ENCODE results near the gene CYP2A6.
"Not testable (repeated sequence)": the region's sequence is repeated elsewhere in the genome, so short reads cannot be mapped to it uniquely, and the experiment has no call there.

CYP2A6 gene

GRCh38 chr19:40893112-40893511 lies 42.9 kb upstream of the CYP2A6 start:
- no peak overlapping the region for H3K27ac ChIP-seq (ENCODE audit: low read depth, low read length, poor library complexity, severe bottlenecking)
- no peaks in the 10 kb centered on the region for H3K9me3 ChIP-seq (ENCODE audit: low read length)
- no peaks in the 10 kb centered on the region for H3K4me1 ChIP-seq (ENCODE audit: insufficient read depth, low read length, severe bottlenecking)
- H3K4me2 ChIP-seq (ENCODE audit: low read length) = no peak overlapping the region
- H3K9ac ChIP-seq (ENCODE audit: low read length) = no peak overlapping the region
- TF ChIP-seq, protein P1, sequence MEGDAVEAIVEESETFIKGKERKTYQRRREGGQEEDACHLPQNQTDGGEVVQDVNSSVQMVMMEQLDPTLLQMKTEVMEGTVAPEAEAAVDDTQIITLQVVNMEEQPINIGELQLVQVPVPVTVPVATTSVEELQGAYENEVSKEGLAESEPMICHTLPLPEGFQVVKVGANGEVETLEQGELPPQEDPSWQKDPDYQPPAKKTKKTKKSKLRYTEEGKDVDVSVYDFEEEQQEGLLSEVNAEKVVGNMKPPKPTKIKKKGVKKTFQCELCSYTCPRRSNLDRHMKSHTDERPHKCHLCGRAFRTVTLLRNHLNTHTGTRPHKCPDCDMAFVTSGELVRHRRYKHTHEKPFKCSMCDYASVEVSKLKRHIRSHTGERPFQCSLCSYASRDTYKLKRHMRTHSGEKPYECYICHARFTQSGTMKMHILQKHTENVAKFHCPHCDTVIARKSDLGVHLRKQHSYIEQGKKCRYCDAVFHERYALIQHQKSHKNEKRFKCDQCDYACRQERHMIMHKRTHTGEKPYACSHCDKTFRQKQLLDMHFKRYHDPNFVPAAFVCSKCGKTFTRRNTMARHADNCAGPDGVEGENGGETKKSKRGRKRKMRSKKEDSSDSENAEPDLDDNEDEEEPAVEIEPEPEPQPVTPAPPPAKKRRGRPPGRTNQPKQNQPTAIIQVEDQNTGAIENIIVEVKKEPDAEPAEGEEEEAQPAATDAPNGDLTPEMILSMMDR (IDR thresholded peaks at IDR 0.05; ENCODE audit: low read length) = no peak
- TF ChIP-seq EZH2 (IDR thresholded peaks at IDR 0.05; ENCODE audit: borderline replicate concordance, low read length) = no peak
- H3K9me2 ChIP-seq (ENCODE audit: low read depth, low read length) = no peaks in the 10 kb centered on the region
- H3K36me3 ChIP-seq (ENCODE audit: insufficient read depth, low read length) = no peaks in the 10 kb centered on the region
- no peaks in the 10 kb centered on the region for H3K27me3 ChIP-seq (ENCODE audit: insufficient read depth, low read length)
- no peak overlapping the region for H3K4me3 ChIP-seq (ENCODE audit: low read depth, low read length, poor library complexity, severe bottlenecking)
- H2AFZ ChIP-seq (ENCODE audit: low read length) = no peak overlapping the region
- no peaks in the 10 kb centered on the region for H3K79me2 ChIP-seq (ENCODE audit: insufficient read depth, low read length)
- no peaks in the 10 kb centered on the region for H4K20me1 ChIP-seq (ENCODE audit: insufficient read depth, low read length)
- H3F3A ChIP-seq (ENCODE audit: insufficient read depth, low read length) = no peaks in the 10 kb centered on the region

DNA sequence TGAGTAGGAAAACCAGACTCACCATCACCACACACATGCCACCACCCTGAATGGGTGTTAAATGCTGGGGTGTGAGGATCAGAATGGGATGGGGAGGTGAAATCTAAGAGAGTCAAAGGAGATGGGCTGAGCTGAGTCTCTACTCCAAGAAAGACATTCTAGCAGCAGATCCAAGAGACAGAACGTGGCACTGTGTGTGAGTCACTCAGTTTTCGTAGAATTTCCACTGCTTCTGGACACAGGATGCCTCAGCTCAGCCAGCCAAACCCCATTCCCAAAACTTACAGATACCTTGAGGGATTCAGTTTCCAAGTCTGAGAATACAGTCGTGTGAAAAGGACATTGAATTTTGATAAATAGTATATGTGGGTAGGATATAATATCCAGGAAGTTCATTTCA lies 39.1 kb upstream of the CYP2A6 start:
- TF ChIP-seq, protein P1 (IDR thresholded peaks at IDR 0.05; ENCODE audit: low read length) = no peak
- no peak for TF ChIP-seq EZH2 (IDR thresholded peaks at IDR 0.05; ENCODE audit: borderline replicate concordance, low read length)
- no peaks in the 10 kb centered on the region for H3K4me1 ChIP-seq (ENCODE audit: insufficient read depth, low read length, severe bottlenecking)
- H3K9me3 ChIP-seq (ENCODE audit: low read length) = no peaks in the 10 kb centered on the region
- H3K36me3 ChIP-seq (ENCODE audit: insufficient read depth, low read length) = no peaks in the 10 kb centered on the region
- H3K27me3 ChIP-seq (ENCODE audit: insufficient read depth, low read length) = no peaks in the 10 kb centered on the region
- no peaks in the 10 kb centered on the region for H3F3A ChIP-seq (ENCODE audit: insufficient read depth, low read length)
- no peak overlapping the region for H3K4me3 ChIP-seq (ENCODE audit: low read depth, low read length, poor library complexity, severe bottlenecking)
- H3K27ac ChIP-seq (ENCODE audit: low read depth, low read length, poor library complexity, severe bottlenecking) = no peak overlapping the region
- no peak overlapping the region for H2AFZ ChIP-seq (ENCODE audit: low read length)
- H4K20me1 ChIP-seq (ENCODE audit: insufficient read depth, low read length) = no peaks in the 10 kb centered on the region
- H3K4me2 ChIP-seq (ENCODE audit: low read length) = no peak overlapping the region
- no peak overlapping the region for H3K9ac ChIP-seq (ENCODE audit: low read length)
- H3K79me2 ChIP-seq (ENCODE audit: insufficient read depth, low read length) = no peaks in the 10 kb centered on the region
- H3K9me2 ChIP-seq (ENCODE audit: low read depth, low read length) = no peaks in the 10 kb centered on the region

- no peaks in the 10 kb centered on the region for H3F3A ChIP-seq (ENCODE audit: insufficient read depth, low read length)
- no peak overlapping the region for H3K4me3 ChIP-seq (ENCODE audit: low read depth, low read length, poor library complexity, severe bottlenecking)
- H3K4me1 ChIP-seq (ENCODE audit: insufficient read depth, low read length, severe bottlenecking) = no peaks in the 10 kb centered on the region
- no peaks in the 10 kb centered on the region for H3K36me3 ChIP-seq (ENCODE audit: insufficient read depth, low read length)
- no peak overlapping the region for H3K27ac ChIP-seq (ENCODE audit: low read depth, low read length, poor library complexity, severe bottlenecking)
- H3K9ac ChIP-seq (ENCODE audit: low read length) = no peak overlapping the region
- H4K20me1 ChIP-seq (ENCODE audit: insufficient read depth, low read length) = no peaks in the 10 kb centered on the region
- no peaks in the 10 kb centered on the region for H3K27me3 ChIP-seq (ENCODE audit: insufficient read depth, low read length)
- H2AFZ ChIP-seq (ENCODE audit: low read length) = no peak overlapping the region; the same call in 1 of the 2 replicates
- H3K79me2 ChIP-seq (ENCODE audit: insufficient read depth, low read length) = no peaks in the 10 kb centered on the region
- no peaks in the 10 kb centered on the region for H3K9me3 ChIP-seq (ENCODE audit: low read length)
- H3K9me2 ChIP-seq (ENCODE audit: low read depth, low read length) = no peaks in the 10 kb centered on the region
- TF ChIP-seq, protein P1 (IDR thresholded peaks at IDR 0.05; ENCODE audit: low read length) = no peak
- no peak for TF ChIP-seq EZH2 (IDR thresholded peaks at IDR 0.05; ENCODE audit: borderline replicate concordance, low read length)
- H3K4me2 ChIP-seq (ENCODE audit: low read length) = no peak overlapping the region
Measured at GRCh38 chr19:40888191-40888590, 37.9 kb upstream of the CYP2A6 start.

DNA sequence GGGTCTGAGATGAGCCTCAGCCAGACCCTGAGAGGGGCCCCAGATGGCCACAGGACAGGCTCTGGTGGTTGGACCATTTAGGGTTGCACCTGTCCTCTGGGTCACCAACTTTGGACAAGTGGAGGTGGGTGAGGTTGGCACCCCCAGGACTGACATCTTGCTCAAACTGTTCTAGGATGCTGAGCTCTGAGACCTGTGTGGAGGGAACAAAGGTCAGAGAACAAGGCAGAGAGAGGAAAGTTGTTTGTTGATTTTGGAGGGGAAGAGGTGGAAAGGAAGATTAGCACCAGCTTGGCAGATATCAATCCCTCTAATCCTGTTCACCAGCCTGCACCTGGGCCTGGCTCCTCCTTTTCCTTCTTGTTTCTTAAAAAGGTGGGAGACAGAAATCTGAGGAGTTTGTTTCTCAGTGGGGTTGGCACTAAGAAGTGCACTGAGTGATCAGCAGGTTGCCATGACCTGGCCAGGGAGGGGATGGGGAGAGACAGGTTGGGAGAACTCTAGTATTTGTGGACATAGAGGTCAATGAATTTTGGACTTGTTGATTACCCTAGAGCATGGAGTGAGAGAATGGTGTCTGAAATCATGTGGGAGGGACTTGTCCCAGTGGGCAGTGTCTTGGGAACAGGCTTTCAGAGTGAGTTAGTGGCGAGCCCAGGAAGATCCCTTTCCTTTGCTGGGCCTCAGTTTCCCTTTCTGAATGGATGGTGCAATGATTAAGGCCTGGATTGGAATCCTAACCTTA lies 34.1 kb upstream of the CYP2A6 start:
- not testable (repeated sequence) for H3K79me2 ChIP-seq (ENCODE audit: insufficient read depth, low read length); H3K27me3 ChIP-seq (ENCODE audit: insufficient read depth, low read length); H4K20me1 ChIP-seq (ENCODE audit: insufficient read depth, low read length); H2AFZ ChIP-seq (ENCODE audit: low read length); H3K4me3 ChIP-seq (ENCODE audit: low read depth, low read length, poor library complexity, severe bottlenecking); H3K36me3 ChIP-seq (ENCODE audit: insufficient read depth, low read length); H3K9me3 ChIP-seq (ENCODE audit: low read length); H3K4me2 ChIP-seq (ENCODE audit: low read length); H3K9me2 ChIP-seq (ENCODE audit: low read depth, low read length); H3K27ac ChIP-seq (ENCODE audit: low read depth, low read length, poor library complexity, severe bottlenecking); H3K4me1 ChIP-seq (ENCODE audit: insufficient read depth, low read length, severe bottlenecking); H3F3A ChIP-seq (ENCODE audit: insufficient read depth, low read length); H3K9ac ChIP-seq (ENCODE audit: low read length)

GRCh38 chr19:40882062-40882461 lies 31.8 kb upstream of the CYP2A6 start, which contains the start of gene CYP2A7:
Gene CYP2A7 (minus strand): TSS chr19:40882231. CDS start chr19:40882210, 21 bp downstream.
- not testable (repeated sequence) for H3K4me3 ChIP-seq (ENCODE audit: low read depth, low read length, poor library complexity, severe bottlenecking); H3K9ac ChIP-seq (ENCODE audit: low read length); H4K20me1 ChIP-seq (ENCODE audit: insufficient read depth, low read length); H3K4me1 ChIP-seq (ENCODE audit: insufficient read depth, low read length, severe bottlenecking); H3K9me3 ChIP-seq (ENCODE audit: low read length); H3K27me3 ChIP-seq (ENCODE audit: insufficient read depth, low read length); H3K9me2 ChIP-seq (ENCODE audit: low read depth, low read length); H3K27ac ChIP-seq (ENCODE audit: low read depth, low read length, poor library complexity, severe bottlenecking); H3K4me2 ChIP-seq (ENCODE audit: low read length); H2AFZ ChIP-seq (ENCODE audit: low read length); H3K79me2 ChIP-seq (ENCODE audit: insufficient read depth, low read length); H3F3A ChIP-seq (ENCODE audit: insufficient read depth, low read length); H3K36me3 ChIP-seq (ENCODE audit: insufficient read depth, low read length)
